GM18505 (cell line): Measurements from ENCODE around the gene EFNA2.

Source experiments
- ATAC-seq: cut with Tn5 transposase; IDR thresholded peaks from one replicate; pipeline ENCODE4 v1.9.1; 2021; ENCODE audit not compliant: unreplicated experiment
- POLR2A ChIP-seq: IDR thresholded peaks from 4 replicates; pipeline ENCODE4 v1.6.1; 2011; ENCODE audit warnings: borderline replicate concordance; ENCODE audit not compliant: insufficient read depth, insufficient read length; ENCODE audit errors: extremely low read depth

Gene EFNA2

GRCh38 chr19:1283207-1283916, 2.3 kb upstream of the EFNA2 start:
- TF ChIP-seq POLR2A: no peak
- ATAC-seq: no peak

GRCh38 chr19:1283917-1284292, 1.8 kb upstream of the EFNA2 start:
- ATAC-seq: no peak
- TF ChIP-seq POLR2A: no peak

- TF ChIP-seq POLR2A: no peak
- ATAC-seq: no peak
These were observed 1.2 kb upstream of the EFNA2 start for GRCh38 chr19:1284293-1284978.

- TF ChIP-seq POLR2A: no peak
- no peak for ATAC-seq
These were observed 515 bp upstream of the EFNA2 start for GRCh38 chr19:1284979-1285736.

GRCh38 chr19:1286487-1287353, 1.0 kb downstream of the EFNA2 start:
- TF ChIP-seq POLR2A: no peak
- ATAC-seq: no peak

GRCh38 chr19:1287354-1288225, 1.9 kb downstream of the EFNA2 start:
- no peak for TF ChIP-seq POLR2A
- no peak for ATAC-seq

- no peak for TF ChIP-seq POLR2A
- ATAC-seq: no peak
These were observed 2.5 kb downstream of the EFNA2 start for GRCh38 chr19:1288226-1288612.

GRCh38 chr19:1288833-1289685, 3.4 kb downstream of the EFNA2 start:
- ATAC-seq: no peak
- no peak for TF ChIP-seq POLR2A

- no peak for ATAC-seq
- no peak for TF ChIP-seq POLR2A
These were observed 4.0 kb downstream of the EFNA2 start for GRCh38 chr19:1289686-1290025.

GRCh38 chr19:1290196-1290702, 4.6 kb downstream of the EFNA2 start:
- TF ChIP-seq POLR2A: no peak
- ATAC-seq: no peak
